Urinary bladder (tissue), 4 donors: Measurements from ENCODE around the gene FERMT3. TPM values are rescaled to one million over a fixed set of nuclear protein-coding genes. Genes with fewer than 3 reads are reported as not detected.

Source experiments
- DNase-seq: peaks from one replicate; pipeline ENCODE4 v3.0.0-alpha.2; 2015; ENCODE audit errors: extremely low spot score
- H3K27ac ChIP-seq: one replicate; pipeline ENCODE4 v1.5.1; 2013; ENCODE audit warnings: low read depth, mild to moderate bottlenecking, moderate library complexity
- H3K36me3 ChIP-seq: one replicate; pipeline ENCODE4 v1.6.1; 2013; ENCODE audit warnings: mild to moderate bottlenecking, moderate library complexity; ENCODE audit not compliant: insufficient read depth
- H3K4me1 ChIP-seq: one replicate; pipeline ENCODE4 v1.6.1; 2013; ENCODE audit warnings: mild to moderate bottlenecking, moderate library complexity; ENCODE audit not compliant: insufficient read depth
- H3K4me3 ChIP-seq: one replicate; pipeline ENCODE4 v1.5.1; 2013; ENCODE audit warnings: low read depth, low read length
- WGBS: extraction: QIAGEN DNeasy Blood & Tissue Kit; methylation state at CpG from one replicate; pipeline ENCODE4 v1.1.7; 2013; 5-methylcytosine and 5-hydroxymethylcytosine counted together
- polyA plus RNA-seq: library from polyadenylated mRNA; stranded (reverse); fragments of 200-250 nt; gene quantifications from one replicate; pipeline ENCODE4 v1.2.3, GENCODE V29; 2013
- total RNA-seq: library from RNA; depleted of rRNA; stranded (reverse); fragments of >200 nt; gene quantifications from one replicate; pipeline ENCODE4 v1.2.3, GENCODE V29; 2014
- donor health status: healthy with polysubstance abuse.
- donor health status: healthy.

FERMT3 gene
- total and polyA plus RNA-seq, 2 donors: 7.8 to 16.8 TPM

DNA sequence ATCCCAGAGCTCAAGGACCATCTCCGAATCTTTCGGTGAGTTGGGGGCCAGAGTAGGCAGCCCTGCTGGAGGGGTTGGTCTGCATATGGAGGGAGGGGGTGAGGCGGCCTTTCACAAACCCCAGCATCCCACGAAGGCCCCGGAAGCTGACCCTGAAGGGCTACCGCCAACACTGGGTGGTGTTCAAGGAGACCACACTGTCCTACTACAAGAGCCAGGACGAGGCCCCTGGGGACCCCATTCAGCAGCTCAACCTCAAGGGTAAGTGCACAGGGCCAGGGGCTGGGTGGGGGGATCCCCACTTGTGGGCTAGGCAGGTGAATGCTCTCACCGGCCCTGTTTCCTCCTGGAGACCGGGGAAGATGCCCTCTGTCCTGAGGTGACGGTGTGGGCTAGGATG lies 13.2 kb downstream of the FERMT3 start:
- WGBS: 92% methylated on average over 10 of the region's 10 CpGs
- Histone ChIP-seq H3K36me3 (no peaks in the 10 kb centered on the region), H3K4me3 (no peak overlapping the region), H3K4me1 (no peaks in the 10 kb centered on the region), H3K27ac (no peak overlapping the region)
- DNase-seq: no peak

DNA sequence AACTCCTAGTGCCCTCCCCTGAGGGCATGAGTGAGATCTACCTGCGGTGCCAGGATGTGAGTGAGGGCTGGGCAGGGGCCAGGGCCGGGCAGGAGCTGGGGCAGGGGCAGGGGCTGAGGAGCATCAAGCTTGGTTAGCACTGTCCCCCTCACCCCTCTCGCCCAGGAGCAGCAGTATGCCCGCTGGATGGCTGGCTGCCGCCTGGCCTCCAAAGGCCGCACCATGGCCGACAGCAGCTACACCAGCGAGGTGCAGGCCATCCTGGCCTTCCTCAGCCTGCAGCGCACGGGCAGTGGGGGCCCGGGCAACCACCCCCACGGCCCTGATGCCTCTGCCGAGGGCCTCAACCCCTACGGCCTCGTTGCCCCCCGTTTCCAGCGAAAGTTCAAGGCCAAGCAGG lies 13.8 kb downstream of the FERMT3 start:
- Histone ChIP-seq H3K36me3 (no peaks in the 10 kb centered on the region), H3K27ac (no peak overlapping the region), H3K4me1 (no peaks in the 10 kb centered on the region), H3K4me3 (no peak overlapping the region)
- 94% methylated on average over 17 of the region's 17 CpGs for WGBS
- DNase-seq: no peak

DNA sequence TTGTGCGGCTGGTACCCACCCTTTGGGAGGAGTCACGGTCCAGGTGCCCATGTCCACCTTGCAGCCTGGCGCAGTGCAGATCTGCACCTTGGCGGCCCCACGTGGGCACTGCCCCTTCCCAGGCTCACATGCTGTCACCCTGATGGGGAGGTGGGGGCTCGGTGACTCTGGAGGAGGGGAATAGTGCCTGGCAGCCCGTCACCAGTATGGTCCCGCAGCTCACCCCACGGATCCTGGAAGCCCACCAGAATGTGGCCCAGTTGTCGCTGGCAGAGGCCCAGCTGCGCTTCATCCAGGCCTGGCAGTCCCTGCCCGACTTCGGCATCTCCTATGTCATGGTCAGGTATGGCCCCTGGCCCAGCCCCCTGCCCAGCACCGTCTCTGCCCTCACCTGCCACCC lies 14.3 kb downstream of the FERMT3 start:
- H3K4me3 ChIP-seq: no peak overlapping the region
- H3K27ac ChIP-seq: no peak overlapping the region
- H3K4me1 ChIP-seq: no peaks in the 10 kb centered on the region
- WGBS: 88% methylated on average over 14 of the region's 14 CpGs
- no peaks in the 10 kb centered on the region for H3K36me3 ChIP-seq
- no peak for DNase-seq

DNA sequence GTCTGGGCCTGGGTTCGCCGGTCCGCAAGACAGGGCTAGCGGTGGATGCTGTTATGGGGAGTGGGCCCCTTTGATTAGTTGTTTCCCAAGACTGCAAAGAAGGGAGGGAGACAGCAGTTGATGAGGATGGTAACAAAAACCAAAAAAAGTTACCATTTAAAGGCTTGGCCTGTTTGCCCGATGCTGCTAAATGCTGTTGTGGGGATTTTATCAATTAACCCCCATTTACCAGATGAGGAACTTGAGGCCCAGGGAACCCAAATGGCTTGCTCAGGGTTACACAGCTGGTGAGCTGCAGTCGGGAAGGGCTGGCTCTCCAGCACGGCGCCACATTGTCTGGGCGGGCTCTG lies 16.1 kb downstream of the FERMT3 start:
- H3K4me3 ChIP-seq: no peak overlapping the region
- no peaks in the 10 kb centered on the region for H3K4me1 ChIP-seq
- DNase-seq: no peak
- H3K36me3 ChIP-seq: no peaks in the 10 kb centered on the region
- 68% methylated on average over 9 of the region's 9 CpGs for WGBS
- H3K27ac ChIP-seq: no peak overlapping the region

DNA sequence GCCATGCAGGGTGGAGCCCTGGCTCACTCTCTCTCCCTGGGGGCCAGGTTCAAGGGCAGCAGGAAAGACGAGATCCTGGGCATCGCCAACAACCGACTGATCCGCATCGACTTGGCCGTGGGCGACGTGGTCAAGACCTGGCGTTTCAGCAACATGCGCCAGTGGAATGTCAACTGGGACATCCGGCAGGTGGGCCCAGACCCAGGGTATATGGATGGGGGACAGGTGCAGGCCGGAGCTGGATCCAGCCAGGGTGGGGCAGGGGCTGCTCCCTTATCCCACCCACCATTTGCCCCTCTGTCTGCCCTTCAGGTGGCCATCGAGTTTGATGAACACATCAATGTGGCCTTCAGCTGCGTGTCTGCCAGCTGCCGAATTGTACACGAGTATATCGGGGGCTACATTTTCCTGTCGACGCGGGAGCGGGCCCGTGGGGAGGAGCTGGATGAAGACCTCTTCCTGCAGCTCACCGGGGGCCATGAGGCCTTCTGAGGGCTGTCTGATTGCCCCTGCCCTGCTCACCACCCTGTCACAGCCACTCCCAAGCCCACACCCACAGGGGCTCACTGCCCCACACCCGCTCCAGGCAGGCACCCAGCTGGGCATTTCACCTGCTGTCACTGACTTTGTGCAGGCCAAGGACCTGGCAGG lies 16.6 kb downstream of the FERMT3 start:
- H3K27ac ChIP-seq: no peak overlapping the region
- H3K4me3 ChIP-seq: no peak overlapping the region
- WGBS: 79% methylated on average over 24 of the region's 24 CpGs
- H3K36me3 ChIP-seq: no peaks in the 10 kb centered on the region
- DNase-seq: no peak
- no peaks in the 10 kb centered on the region for H3K4me1 ChIP-seq

DNA sequence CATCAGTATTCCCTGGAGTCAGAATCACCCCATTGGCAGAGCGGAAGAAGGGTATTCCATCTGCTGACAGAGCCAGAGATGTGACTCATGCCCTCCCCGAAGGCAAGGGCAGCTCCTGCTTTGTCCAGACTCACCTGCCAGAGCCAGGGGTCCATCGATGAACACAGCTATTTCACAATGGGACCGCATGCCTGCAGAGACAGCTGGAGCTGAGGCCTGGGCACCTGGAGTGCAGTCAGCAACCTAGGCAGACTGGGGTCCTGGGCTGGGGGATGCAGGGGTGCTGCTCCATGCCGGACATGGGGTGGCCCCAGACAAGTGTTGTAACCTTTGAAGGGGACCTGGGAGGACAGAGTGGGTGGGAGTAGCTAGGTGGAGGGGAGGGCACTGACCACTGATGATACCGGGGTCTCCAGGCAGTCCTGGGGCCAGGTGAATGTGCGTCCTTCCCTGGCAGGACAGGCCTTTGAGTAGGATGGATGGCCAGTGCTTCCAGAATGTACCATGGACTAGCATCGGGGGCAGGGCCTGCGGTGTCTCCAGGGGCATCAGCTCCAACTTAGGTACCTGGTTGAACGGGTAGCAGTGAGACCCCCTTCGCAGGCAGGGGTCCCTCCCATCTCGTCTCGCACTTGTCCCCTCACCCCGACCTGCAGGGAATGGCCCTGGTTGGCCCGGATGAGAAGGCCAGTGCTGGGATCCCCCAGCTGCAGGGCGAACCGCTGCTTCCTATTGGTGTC lies 17.8 kb downstream of the FERMT3 start:
- no peaks in the 10 kb centered on the region for H3K4me1 ChIP-seq
- no peak overlapping the region for H3K27ac ChIP-seq
- no peak overlapping the region for H3K4me3 ChIP-seq
- H3K36me3 ChIP-seq: no peaks in the 10 kb centered on the region
- DNase-seq: no peak
- 91% methylated on average over 17 of the region's 17 CpGs for WGBS

DNA sequence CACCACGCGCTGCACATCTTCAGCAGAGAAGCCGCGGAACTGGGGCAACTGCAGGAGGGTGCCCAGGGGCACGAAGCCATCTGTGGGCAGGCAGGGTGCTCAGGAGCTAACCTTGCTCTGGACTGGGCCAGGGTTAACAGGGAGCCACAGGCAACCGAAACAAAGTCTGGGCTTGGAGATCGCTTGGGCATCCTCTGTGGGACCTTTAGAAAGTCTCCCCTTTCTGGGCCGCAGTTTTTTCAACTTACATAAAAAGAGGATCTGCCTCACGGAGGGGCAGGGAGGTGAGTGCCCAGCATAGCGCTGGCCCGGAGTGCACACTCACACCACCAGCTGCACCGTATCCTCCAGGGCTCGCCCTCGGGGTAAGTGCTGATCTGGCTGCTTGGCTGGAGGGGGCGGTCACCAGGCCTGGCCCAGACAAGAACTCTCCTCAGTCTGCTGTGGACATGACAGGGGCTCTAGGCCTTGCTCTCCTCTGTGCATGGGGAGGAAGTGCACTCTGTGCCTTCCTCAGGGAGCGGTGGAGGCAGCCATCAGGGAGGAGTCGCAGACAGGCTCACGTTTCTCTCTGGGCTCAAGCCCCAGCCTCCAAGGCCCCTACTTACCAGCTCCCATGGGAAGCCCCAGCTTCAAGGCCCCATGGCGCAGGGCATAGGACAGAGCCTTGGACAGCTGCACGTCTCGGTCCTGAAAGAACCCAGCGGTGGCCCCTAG lies 18.5 kb downstream of the FERMT3 start:
- Histone ChIP-seq H3K4me3 (peak overlapping the region; percentile 62), H3K4me1 (no peaks in the 10 kb centered on the region), H3K27ac (no peak overlapping the region), H3K36me3 (no peaks in the 10 kb centered on the region)
- DNase-seq: no peak
- 62% methylated on average over 22 of the region's 22 CpGs for WGBS

DNA sequence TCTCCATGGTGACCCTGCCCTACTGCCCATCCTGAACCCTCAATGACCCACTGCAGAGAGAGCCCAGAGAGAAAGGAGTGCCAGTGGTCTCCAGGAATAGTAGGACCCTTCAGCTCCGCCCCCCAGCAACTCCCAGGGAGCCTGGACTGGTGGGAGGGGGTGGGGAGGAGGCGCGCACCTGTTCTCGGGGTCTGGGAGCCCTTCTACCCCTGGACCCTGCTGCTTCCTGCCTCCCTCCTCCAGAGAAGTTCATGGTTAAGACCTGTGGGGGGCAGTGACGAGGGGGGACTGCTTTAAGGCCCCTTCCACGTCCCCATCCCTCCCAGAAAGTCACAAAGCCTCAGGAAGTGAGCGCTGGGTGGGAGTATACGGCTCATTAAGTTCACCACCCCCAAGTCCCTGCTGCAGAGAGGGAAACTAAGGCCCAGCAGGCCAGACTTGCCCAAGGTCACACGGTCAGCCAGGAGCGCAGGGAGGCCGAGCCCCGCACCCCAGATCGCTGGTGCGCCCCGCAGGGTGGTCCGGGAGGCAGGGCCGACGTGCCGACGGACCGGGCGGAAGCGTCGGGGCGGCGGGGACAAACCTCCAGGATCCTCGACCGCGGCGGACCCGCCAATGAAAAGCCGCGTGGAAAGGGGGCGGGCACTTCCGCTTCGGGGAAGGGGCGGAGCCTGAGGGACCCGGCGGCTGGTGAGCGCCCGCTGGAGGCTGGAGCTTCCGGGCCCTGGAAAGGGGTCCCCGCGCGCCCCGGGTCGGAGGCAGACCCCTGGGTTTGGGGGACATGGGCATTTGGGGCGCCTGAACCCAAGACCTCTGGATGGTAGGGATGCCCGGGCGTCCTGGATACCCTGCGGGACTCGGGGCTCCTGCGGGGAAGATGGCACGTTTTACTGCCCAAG lies 19.3 kb downstream of the FERMT3 start, which contains the start of the genes NUDT22 and TRPT1:
NUDT22 (plus strand) TSS at position 667 of the 899 bp plus-strand sequence. CDS start 379 bp downstream, outside the sequence.
TRPT1 (minus strand) TSS at position 579 of the 899 bp plus-strand sequence; CDS start at position 253, 326 bp downstream.
- Histone ChIP-seq H3K4me3 (peak within 1 kb of the TSS; percentile 62), H3K27ac (peak within 1 kb of the TSS; percentile 73), H3K4me1 (no peaks in the 10 kb centered on the region), H3K36me3 (no peaks in the 10 kb centered on the region)
- under 1% methylated on average over 54 of the region's 54 CpGs for WGBS
- peak; percentile 72 for DNase-seq

DNA sequence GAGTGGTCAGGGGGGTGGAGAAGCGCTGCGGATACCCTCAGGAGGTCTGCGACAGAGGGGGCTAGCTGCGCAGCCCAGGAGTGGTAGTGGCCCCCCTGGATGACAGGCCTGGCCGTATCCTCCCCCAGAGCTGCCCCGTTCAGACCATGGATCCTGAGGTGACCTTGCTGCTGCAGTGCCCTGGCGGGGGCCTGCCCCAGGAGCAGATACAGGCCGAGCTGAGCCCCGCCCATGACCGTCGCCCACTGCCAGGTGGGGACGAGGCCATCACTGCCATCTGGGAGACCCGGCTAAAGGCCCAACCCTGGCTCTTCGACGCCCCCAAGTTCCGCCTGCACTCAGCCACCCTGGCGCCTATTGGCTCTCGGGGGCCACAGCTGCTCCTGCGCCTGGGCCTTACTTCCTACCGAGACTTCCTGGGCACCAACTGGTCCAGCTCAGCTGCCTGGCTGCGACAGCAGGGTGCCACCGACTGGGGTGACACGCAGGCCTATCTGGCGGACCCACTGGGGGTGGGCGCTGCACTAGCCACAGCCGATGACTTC lies 20.1 kb downstream of the FERMT3 start:
- no peak for DNase-seq
- 12% methylated on average over 26 of the region's 26 CpGs for WGBS
- H3K4me1 ChIP-seq: no peaks in the 10 kb centered on the region

DNA sequence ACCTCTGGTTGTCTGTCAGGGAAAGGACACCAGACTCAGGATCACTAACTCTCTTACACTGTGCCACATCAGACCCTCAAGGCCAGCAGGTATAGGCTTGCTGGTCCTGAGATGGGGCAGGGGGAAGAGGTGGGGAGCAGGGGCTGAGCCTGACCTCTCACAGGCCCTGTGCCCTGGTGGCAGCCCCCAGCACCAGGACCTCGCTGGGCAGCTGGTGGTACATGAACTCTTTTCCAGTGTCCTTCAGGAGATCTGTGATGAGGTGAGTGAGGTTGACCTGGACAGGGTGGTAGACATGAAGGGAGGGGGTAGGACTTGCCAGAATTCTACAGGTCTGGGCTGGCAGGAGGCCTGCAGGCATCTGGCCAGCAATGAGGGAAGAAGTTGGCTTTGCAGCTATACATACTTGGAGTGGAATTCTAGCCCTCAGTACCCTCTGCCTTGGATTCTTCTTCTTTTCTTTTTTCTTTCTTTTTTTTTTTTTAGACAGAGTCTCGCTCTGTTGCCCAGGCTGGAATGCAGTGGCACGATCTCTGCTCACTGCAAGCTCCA lies 21.0 kb downstream of the FERMT3 start:
- H3K36me3 ChIP-seq: no peaks in the 10 kb centered on the region
- WGBS: 63% methylated on average over 3 of the region's 3 CpGs
- no peak overlapping the region for H3K27ac ChIP-seq
- DNase-seq: no peak
- peak overlapping the region; percentile 62 for H3K4me3 ChIP-seq
- no peaks in the 10 kb centered on the region for H3K4me1 ChIP-seq

More for the DNA sequence above, 20.1 kb downstream of the FERMT3 start:
- H3K36me3 ChIP-seq: no peaks in the 10 kb centered on the region
- H3K27ac ChIP-seq: peak overlapping the region; percentile 48
- peak overlapping the region; percentile 62 for H3K4me3 ChIP-seq

DNA sequence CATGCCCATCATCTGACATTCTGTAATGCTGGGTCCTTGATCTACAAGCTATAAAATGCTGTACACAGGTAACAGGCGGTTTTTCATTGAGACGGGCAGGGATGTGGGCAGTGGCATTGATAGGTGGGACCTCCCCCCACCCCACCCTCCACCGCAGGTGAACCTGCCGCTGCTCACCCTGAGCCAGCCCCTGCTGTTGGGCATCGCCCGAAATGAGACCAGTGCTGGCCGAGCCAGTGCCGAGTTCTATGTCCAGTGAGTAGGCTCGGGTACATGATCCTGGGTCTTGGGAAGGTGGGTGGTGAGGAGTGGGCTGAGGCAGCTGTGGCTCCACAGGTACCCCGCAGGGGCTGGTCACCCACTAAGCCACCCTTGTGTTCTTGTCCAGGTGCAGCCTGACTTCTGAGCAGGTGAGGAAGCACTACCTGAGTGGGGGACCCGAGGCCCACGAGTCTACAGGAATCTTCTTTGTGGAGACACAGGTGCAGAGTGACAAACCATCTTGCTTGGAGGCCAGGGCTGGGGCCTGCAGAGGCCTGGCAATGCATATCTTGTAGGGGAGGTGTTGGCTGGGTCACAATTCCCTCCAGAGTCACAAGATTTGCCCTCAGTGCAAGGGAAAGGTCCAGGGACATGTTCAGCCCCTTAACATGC lies 22.7 kb downstream of the FERMT3 start:
- H3K27ac ChIP-seq: no peak overlapping the region
- DNase-seq: no peak
- no peaks in the 10 kb centered on the region for H3K36me3 ChIP-seq
- no peaks in the 10 kb centered on the region for H3K4me1 ChIP-seq
- WGBS: 92% methylated on average over 12 of the region's 12 CpGs
- H3K4me3 ChIP-seq: no peak overlapping the region

DNA sequence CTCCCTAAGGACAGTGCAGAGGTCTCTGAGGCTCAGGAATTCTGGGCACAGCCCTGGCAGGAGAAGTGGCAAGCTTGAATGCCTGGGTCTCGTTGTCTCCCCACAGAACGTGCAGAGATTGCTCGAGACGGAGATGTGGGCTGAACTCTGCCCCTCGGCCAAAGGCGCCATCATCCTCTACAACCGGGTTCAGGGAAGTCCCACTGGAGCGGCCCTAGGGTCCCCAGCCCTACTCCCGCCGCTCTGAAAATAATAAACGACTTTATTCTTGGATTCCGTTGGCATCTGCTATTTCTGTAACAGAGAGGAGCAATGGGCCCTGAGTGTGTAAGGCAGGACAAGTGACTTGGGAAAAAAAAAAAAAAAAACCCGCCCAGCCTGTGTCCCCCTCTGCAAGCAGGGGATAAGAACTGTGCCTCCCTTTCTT lies 23.2 kb downstream of the FERMT3 start:
- Histone ChIP-seq H3K4me1 (no peaks in the 10 kb centered on the region), H3K27ac (peak overlapping the region; percentile 91), H3K36me3 (no peaks in the 10 kb centered on the region), H3K4me3 (peak overlapping the region; percentile 63)
- DNase-seq: no peak
- 29% methylated on average over 13 of the region's 13 CpGs for WGBS
